ENCODE measurements around the gene CHRNA4.
"Not testable (repeated sequence)": the region's sequence is repeated elsewhere in the genome, so short reads cannot be mapped to it uniquely, and the experiment has no call there.

The CHRNA4 gene

DNA sequence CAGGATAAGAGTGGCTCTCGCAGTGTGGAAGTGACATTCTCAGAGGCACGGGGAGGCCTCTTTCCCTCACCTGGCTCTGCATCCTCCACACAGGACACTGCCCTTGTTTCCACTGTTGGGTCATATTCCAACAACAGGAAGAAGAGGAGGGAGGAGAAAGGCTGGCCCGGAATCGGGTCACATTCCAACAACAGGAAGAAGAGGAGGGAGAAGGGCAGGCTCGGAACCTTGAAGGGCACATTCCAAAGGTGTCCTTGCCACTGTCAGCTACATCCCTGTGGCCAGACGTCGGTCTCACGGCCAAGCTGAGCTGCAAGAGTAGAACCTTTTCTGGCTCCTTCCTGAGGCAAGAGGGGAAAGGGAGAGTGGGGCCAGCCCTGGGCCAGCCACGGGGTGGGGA is 25.4 kb downstream of the CHRNA4 start:
- H3K4me3 ChIP-seq (ENCODE audit: low read depth, low read length): no peak overlapping the region
- CTCF ChIA-PET: interaction anchor here (1.0 to 1.3 kb wide), 2 partner anchors 25 to 28 kb away, joined by 3 read pairs; no protein-coding TSS in a partner anchor
- no peak for DNase-seq (ENCODE audit: low read depth, low spot score)
- POLR2A ChIA-PET: no interaction called here
- TF ChIP-seq, protein P1, sequence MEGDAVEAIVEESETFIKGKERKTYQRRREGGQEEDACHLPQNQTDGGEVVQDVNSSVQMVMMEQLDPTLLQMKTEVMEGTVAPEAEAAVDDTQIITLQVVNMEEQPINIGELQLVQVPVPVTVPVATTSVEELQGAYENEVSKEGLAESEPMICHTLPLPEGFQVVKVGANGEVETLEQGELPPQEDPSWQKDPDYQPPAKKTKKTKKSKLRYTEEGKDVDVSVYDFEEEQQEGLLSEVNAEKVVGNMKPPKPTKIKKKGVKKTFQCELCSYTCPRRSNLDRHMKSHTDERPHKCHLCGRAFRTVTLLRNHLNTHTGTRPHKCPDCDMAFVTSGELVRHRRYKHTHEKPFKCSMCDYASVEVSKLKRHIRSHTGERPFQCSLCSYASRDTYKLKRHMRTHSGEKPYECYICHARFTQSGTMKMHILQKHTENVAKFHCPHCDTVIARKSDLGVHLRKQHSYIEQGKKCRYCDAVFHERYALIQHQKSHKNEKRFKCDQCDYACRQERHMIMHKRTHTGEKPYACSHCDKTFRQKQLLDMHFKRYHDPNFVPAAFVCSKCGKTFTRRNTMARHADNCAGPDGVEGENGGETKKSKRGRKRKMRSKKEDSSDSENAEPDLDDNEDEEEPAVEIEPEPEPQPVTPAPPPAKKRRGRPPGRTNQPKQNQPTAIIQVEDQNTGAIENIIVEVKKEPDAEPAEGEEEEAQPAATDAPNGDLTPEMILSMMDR (IDR thresholded peaks at IDR 0.05; ENCODE audit: insufficient read depth, low read length, missing control alignments): no peak

DNA sequence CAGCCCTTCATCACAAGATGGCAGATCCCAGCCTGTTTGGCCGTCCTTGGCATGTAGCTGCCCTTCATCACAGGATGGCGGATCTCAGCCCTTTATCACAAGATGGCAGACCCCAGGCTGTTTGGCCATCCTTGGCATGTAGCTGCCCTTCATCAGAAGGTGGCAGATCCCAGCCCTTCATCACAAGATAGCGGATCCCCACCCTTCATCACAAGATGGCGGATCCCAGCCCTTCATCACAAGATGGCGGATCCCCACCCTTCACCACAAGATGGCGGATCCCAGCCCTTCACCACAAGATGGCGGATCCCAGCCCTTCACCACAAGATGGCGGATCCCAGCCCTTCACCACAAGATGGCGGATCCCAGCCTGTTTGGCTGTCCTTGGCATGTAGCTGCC is 26.1 kb downstream of the CHRNA4 start:
- CTCF ChIA-PET: interaction anchor here (1.0 to 1.3 kb wide), 2 partner anchors 25 to 27 kb away, joined by 3 read pairs; no protein-coding TSS in a partner anchor
- H3K4me3 ChIP-seq (ENCODE audit: low read depth, low read length); DNase-seq (ENCODE audit: low read depth, low spot score); POLR2A ChIA-PET: not testable (repeated sequence)

DNA sequence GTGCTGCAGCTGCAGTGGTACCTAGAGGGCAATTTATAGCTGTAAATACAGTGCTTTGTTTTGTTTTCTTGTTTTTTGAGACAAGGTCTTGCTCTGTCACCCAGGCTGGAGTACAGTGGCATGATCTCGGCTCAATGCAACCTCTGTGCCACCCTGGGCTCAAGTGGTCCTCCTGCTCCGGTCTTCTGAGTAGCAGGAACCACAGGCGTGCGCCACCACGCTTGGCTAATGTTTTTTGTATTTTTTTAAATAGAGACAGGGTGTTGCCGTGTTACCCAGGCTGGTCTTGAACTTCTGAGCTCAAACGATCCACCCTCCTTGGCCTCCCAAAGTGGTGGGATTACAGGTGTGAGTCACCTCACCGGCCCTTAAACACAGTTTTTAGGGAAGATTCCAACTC is 26.8 kb downstream of the CHRNA4 start:
- H3K4me3 ChIP-seq (ENCODE audit: low read depth, low read length): no peak overlapping the region
- no peak for DNase-seq (ENCODE audit: low read depth, low spot score)
- ChIA-PET POLR2A (no interaction called here), CTCF (interaction anchor here (1.5 kb wide), 1 partner anchor 48 kb away, joined by 3 read pairs; no protein-coding TSS in a partner anchor)
- TF ChIP-seq, protein P1 (IDR thresholded peaks at IDR 0.05; ENCODE audit: insufficient read depth, low read length, missing control alignments): no peak

DNA sequence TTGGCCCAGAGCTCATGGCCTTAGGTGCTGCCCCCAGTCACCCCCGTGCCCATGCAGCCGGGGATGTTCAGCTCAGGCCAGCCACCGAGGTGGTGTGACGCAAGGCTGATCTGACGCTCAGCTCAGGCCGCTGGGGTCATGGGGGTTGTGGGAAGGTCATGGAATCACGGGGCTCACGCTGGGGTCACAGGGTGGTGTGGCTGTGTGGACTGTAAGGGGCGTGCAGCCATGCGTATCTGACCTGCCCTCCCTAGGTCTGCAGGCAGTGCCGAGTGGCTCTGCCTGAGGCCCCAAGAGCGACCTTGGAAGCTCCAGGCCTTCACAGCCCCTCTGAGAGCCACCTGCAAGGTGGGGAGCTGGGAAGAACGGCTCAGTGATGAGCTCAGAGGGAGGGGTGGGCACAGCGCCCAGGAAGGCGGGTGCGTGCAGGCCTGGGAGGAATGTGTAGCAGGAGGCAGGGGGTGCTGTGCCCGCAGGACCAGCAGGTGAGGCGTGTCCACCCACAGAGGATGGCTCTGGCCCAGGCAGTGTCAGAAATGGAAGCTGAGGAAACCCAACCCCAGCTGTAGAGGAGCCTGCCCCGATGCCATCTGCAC is 27.8 kb downstream of the CHRNA4 start:
- H3K4me3 ChIP-seq (ENCODE audit: low read depth, low read length): no peak overlapping the region
- DNase-seq (ENCODE audit: low read depth, low spot score): no peak
- TF ChIP-seq, protein P1 (IDR thresholded peaks at IDR 0.05; ENCODE audit: insufficient read depth, low read length, missing control alignments): no peak
- ChIA-PET POLR2A (no interaction called here), CTCF (interaction anchor here (1.5 to 2.2 kb wide), 2 partner anchors 23 to 49 kb away, joined by 3 to 11 read pairs; no protein-coding TSS in a partner anchor)

DNA sequence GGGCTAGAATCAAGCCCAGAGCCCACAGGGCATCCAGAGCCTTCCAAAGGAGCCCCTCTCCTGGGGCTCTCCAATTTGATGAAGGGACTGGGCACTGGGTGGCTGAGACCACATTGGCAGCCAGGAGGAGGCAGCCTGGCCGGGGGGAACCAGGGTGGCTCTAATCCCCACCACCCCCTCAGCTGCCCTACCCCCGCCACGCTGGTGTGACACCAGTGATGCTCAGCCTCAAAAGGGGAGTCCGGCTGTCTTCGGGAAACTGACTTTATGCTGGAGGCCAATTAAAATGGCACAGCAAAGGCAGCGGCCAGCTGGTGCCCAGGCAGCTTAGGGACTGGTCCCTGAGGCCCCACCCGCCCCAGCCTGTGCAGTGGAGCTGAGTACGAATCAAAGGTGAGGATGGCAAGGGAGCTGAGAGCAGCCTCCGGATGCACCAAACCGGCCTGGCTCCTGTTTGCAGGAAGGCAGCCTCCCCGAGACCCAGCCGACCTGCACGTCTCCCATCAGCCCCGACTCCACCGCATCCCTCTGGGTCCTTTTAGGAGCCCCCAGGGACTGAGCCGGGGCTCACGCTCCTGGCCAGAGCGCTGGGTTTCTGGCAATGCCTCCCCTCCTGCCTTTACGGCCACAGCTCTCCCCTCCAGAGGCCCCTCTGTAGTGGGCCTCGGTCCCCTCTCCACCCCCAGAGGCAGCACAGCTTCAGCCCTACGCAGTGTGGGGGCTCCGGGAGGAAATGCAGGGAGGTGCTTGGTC is 28.5 kb downstream of the CHRNA4 start:
- POLR2A ChIA-PET: no interaction called here
- DNase-seq (ENCODE audit: low read depth, low spot score): no peak
- TF ChIP-seq, protein P1 (IDR thresholded peaks at IDR 0.05; ENCODE audit: insufficient read depth, low read length, missing control alignments): no peak
- no peak overlapping the region for H3K4me3 ChIP-seq (ENCODE audit: low read depth, low read length)
- CTCF ChIA-PET: interaction anchor here (2.2 kb wide), 1 partner anchor 23 kb away, joined by 11 read pairs; no protein-coding TSS in a partner anchor

DNA sequence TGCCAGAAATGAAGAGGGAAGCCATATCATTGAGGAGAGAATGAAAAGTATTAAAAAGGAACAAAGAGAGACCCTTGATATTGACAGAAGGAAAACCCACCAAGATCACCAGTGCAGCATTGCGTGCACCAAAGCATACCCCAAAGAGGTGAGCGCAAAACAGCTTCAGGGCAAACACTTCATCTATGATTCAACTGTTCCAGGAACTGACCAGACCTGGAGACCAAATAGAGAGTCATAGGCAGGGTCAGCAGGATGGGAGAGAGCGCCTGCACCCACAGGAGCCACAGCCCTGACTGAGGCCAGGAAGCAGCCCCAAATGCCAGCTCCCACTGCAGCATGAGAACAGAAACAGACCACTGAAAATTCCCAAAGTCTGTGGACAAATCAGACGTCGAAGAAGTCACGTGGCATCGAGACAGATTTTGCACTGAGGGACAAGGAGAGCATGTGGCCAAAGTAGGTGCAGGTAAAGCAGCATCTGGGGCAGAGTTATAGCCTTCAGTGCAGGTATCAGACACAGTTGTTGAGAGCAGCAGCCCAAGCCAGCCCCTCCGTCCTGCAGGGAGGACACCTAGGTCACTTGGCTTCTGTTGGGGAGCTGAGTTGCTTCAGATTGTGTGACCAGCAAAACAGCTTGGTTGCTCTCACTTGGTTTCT is 29.3 kb downstream of the CHRNA4 start:
- ChIA-PET CTCF (interaction anchor here (2.2 kb wide), 1 partner anchor 22 kb away, joined by 11 read pairs; no protein-coding TSS in a partner anchor), POLR2A (no interaction called here)
- TF ChIP-seq, protein P1 (IDR thresholded peaks at IDR 0.05; ENCODE audit: insufficient read depth, low read length, missing control alignments): no peak

More for the DNA sequence above, 29.3 kb downstream of the CHRNA4 start:
- H3K4me3 ChIP-seq (ENCODE audit: low read depth, low read length): no peak overlapping the region
- no peak for DNase-seq (ENCODE audit: low read depth, low spot score)

Measured in AG04449 (cell line).